ENCODE measurements around the gene PTPRN2. TPM values are rescaled to one million over a fixed set of nuclear protein-coding genes. Genes with fewer than 3 reads are reported as not detected.

PTPRN2 gene
- total RNA-seq, 1 donor from 2014 or later = 2.4 TPM

GRCh38 chr7:158067931-158068482 is 519.6 kb downstream of the PTPRN2 start:
- Histone ChIP-seq H3K27me3 (ENCODE audit: control insufficient read depth, insufficient read depth, low read length) (no peaks in the 10 kb centered on the region), H3K36me3 (ENCODE audit: control insufficient read depth, insufficient read depth, low read length) (no peaks in the 10 kb centered on the region), H3K4me3 (ENCODE audit: low read depth, low read length) (no peak overlapping the region)
- no peak for DNase-seq (ENCODE audit: low read depth)
- TF ChIP-seq, protein P1, sequence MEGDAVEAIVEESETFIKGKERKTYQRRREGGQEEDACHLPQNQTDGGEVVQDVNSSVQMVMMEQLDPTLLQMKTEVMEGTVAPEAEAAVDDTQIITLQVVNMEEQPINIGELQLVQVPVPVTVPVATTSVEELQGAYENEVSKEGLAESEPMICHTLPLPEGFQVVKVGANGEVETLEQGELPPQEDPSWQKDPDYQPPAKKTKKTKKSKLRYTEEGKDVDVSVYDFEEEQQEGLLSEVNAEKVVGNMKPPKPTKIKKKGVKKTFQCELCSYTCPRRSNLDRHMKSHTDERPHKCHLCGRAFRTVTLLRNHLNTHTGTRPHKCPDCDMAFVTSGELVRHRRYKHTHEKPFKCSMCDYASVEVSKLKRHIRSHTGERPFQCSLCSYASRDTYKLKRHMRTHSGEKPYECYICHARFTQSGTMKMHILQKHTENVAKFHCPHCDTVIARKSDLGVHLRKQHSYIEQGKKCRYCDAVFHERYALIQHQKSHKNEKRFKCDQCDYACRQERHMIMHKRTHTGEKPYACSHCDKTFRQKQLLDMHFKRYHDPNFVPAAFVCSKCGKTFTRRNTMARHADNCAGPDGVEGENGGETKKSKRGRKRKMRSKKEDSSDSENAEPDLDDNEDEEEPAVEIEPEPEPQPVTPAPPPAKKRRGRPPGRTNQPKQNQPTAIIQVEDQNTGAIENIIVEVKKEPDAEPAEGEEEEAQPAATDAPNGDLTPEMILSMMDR (IDR thresholded peaks at IDR 0.05; ENCODE audit: insufficient read depth, low read length, poor library complexity, severe bottlenecking) = no peak

DNA sequence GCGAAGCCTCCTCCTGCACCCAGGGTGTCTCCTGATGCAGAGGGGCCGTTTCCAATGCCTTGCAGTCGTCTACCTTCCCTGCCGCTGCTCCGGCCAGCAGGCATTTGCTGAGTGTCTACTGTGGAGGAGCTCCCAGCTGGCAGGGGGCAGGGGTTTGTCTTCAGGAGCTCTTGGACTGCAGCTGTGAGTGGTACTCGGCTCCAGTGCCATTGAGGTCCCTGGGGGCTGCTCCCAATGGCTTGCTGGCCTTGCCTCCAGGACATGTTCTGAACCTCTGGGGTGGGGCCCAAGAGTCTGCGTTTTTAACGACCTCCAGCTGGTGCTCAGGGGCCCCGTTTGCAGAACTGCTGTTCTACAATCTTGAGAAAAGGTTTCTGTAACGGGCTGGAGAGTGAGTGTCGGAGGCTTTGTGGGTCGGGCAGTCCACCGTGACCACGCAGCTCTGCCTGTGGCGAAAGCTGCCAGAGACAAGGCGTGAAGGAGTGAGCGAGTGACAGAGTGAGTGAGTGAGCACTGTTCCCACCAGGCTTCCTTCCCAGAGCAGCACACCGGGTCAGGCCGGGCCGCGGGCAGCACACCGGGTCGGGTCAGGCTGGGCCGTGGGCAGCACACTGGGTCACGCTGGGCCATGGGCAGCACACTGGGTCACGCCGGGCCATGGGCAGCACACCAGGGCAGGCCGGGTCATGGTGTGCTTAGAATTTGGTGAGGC is 520.2 kb downstream of the PTPRN2 start:
- TF ChIP-seq, protein P1 (IDR thresholded peaks at IDR 0.05; ENCODE audit: insufficient read depth, low read length, poor library complexity, severe bottlenecking) = no peak
- Histone ChIP-seq H3K4me3 (ENCODE audit: low read depth, low read length) (no peak overlapping the region), H3K27me3 (ENCODE audit: control insufficient read depth, insufficient read depth, low read length) (no peaks in the 10 kb centered on the region), H3K36me3 (ENCODE audit: control insufficient read depth, insufficient read depth, low read length) (no peaks in the 10 kb centered on the region)
- no peak for DNase-seq (ENCODE audit: low read depth)

- DNase-seq (ENCODE audit: low read depth) = no peak
- no peaks in the 10 kb centered on the region for H3K36me3 ChIP-seq (ENCODE audit: control insufficient read depth, insufficient read depth, low read length)
Observed at GRCh38 chr7:158066085-158066484, 521.5 kb downstream of the PTPRN2 start.

GRCh38 chr7:158065340-158065739 is 522.3 kb downstream of the PTPRN2 start:
- no peaks in the 10 kb centered on the region for H3K27me3 ChIP-seq (ENCODE audit: control insufficient read depth, insufficient read depth, low read length)
- H3K4me3 ChIP-seq (ENCODE audit: low read depth, low read length) = no peak overlapping the region
- H3K36me3 ChIP-seq (ENCODE audit: control insufficient read depth, insufficient read depth, low read length) = no peaks in the 10 kb centered on the region
- TF ChIP-seq, protein P1 (IDR thresholded peaks at IDR 0.05; ENCODE audit: insufficient read depth, low read length, poor library complexity, severe bottlenecking) = no peak
- DNase-seq (ENCODE audit: low read depth) = no peak

More at GRCh38 chr7:158066085-158066484, 521.5 kb downstream of the PTPRN2 start:
- TF ChIP-seq, protein P1 (IDR thresholded peaks at IDR 0.05; ENCODE audit: insufficient read depth, low read length, poor library complexity, severe bottlenecking) = no peak
- Histone ChIP-seq H3K27me3 (ENCODE audit: control insufficient read depth, insufficient read depth, low read length) (no peaks in the 10 kb centered on the region), H3K4me3 (ENCODE audit: low read depth, low read length) (no peak overlapping the region)

DNA sequence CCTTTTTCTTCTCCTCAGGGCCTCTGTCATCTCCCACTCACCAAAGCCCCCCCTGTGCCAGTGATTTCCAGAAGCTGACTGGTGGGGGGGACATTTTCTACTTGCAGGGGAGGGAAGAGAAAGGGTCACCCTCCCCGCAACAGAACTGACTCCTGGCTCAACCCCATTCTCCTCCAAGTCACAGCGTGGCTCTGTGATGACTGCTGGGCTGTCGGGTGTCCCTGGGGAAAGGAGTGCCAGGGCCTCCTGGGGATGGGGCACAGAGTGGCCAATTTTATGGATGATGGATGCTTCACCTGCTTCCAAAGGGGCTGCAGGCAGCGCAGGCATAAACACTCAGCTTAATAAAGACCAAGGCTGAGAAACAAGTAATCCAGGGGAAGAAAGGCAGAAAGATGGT is 523.0 kb downstream of the PTPRN2 start:
- TF ChIP-seq, protein P1 (IDR thresholded peaks at IDR 0.05; ENCODE audit: insufficient read depth, low read length, poor library complexity, severe bottlenecking) = no peak
- no peak for DNase-seq (ENCODE audit: low read depth)
- Histone ChIP-seq H3K4me3 (ENCODE audit: low read depth, low read length) (no peak overlapping the region), H3K27me3 (ENCODE audit: control insufficient read depth, insufficient read depth, low read length) (no peaks in the 10 kb centered on the region), H3K36me3 (ENCODE audit: control insufficient read depth, insufficient read depth, low read length) (no peaks in the 10 kb centered on the region)

Data from kidney epithelial cell (primary cell).